Measurements from ENCODE around the gene SLC17A7.
A peak's percentile ranks its signal among the peaks of the same experiment; 100 is the strongest.

Gene SLC17A7

DNA sequence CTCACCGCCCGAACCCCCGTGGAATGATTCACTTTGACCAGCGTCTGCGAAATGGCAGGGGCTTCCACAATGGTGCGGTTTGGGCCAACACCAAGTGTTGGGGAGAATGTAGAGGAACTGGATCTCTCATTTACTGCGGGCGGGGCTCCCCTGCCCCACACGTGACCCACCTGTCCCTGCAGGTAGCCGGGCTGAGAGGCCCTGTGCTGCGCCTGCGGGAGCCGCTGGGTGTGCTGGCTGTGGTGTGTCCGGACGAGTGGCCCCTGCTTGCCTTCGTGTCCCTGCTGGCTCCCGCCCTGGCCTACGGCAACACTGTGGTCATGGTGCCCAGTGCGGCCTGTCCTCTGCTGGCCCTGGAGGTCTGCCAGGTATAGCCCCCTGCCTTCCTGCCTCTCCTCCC is 26.9 kb upstream of the SLC17A7 start (continued):
- TF ChIP-seq, protein P1, sequence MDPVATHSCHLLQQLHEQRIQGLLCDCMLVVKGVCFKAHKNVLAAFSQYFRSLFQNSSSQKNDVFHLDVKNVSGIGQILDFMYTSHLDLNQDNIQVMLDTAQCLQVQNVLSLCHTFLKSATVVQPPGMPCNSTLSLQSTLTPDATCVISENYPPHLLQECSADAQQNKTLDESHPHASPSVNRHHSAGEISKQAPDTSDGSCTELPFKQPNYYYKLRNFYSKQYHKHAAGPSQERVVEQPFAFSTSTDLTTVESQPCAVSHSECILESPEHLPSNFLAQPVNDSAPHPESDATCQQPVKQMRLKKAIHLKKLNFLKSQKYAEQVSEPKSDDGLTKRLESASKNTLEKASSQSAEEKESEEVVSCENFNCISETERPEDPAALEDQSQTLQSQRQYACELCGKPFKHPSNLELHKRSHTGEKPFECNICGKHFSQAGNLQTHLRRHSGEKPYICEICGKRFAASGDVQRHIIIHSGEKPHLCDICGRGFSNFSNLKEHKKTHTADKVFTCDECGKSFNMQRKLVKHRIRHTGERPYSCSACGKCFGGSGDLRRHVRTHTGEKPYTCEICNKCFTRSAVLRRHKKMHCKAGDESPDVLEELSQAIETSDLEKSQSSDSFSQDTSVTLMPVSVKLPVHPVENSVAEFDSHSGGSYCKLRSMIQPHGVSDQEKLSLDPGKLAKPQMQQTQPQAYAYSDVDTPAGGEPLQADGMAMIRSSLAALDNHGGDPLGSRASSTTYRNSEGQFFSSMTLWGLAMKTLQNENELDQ (tag by site-specific recombination; IDR thresholded peaks at IDR 0.05; ENCODE audit: low read depth) = no peak
- TF ChIP-seq ZNF10 (tag by site-specific recombination; IDR thresholded peaks at IDR 0.05) = no peak
- no peak for TF ChIP-seq MZF1 (tag by site-specific recombination; IDR thresholded peaks at IDR 0.05; ENCODE audit: borderline replicate concordance)
- no peak for TF ChIP-seq ZNF473 (tag by site-specific recombination; IDR thresholded peaks at IDR 0.05)
- TF ChIP-seq ZNF677 (tag by site-specific recombination; IDR thresholded peaks at IDR 0.05) = no peak
- no peak for TF ChIP-seq GLIS1 (tag by site-specific recombination; IDR thresholded peaks at IDR 0.05)
- no peak for TF ChIP-seq ATF2 (tag by site-specific recombination; IDR thresholded peaks at IDR 0.05; ENCODE audit: low read depth)
- TF ChIP-seq ZNF416 (tag by site-specific recombination; IDR thresholded peaks at IDR 0.05) = no peak
- no peak for TF ChIP-seq ZNF350 (tag by site-specific recombination; IDR thresholded peaks at IDR 0.05)

- TF ChIP-seq ZNF76 (tag by site-specific recombination; IDR thresholded peaks at IDR 0.05; ENCODE audit: borderline replicate concordance, low read depth) (peak; percentile 87), YY1 (tag by site-specific recombination; IDR thresholded peaks at IDR 0.05) (no peak)
- ChIA-PET POLR2A (interaction anchor here (0.7 to 2.1 kb wide), 3 partner anchors 12 to 48 kb away, joined by 3 to 6 read pairs (median 3); partner anchors contain the start of genes ALDH16A1 and PIH1D1), CTCF (interaction anchor here (0.7 to 1.1 kb wide), 3 partner anchors 10 to 1451 kb away, joined by 3 to 10 read pairs (median 5); partner anchors contain the start of gene RUVBL2)
- Histone ChIP-seq H3K36me3 (ENCODE audit: control insufficient read depth in 2 of 2, insufficient read depth in 1 of 2, low read length in 2 of 2) (peaks cover 7 to 13% of the 10 kb centered on the region in 2 experiments; a peak in 2 of 3 replicates), H3K27ac (ENCODE audit: extremely low read depth, low read depth, low read length) (no peak overlapping the region), H3K4me1 (ENCODE audit: control insufficient read depth, insufficient read depth, low read length) (0 out of 2 replicates have a peak, but pooled peaks cover 5% of the 10 kb centered on the region), H3K4me3 (ENCODE audit: low read depth, low read length) (no peak overlapping the region), H3K9me3 (ENCODE audit: control insufficient read depth, insufficient read depth, low read depth, low read length) (no peaks in the 10 kb centered on the region)
Observed at GRCh38 chr19:49465371-49465770, 24.0 kb upstream of the SLC17A7 start.

- Histone ChIP-seq H3K4me3 (ENCODE audit: low read depth, low read length) (no peak overlapping the region), H3K36me3 (ENCODE audit: control insufficient read depth in 2 of 2, insufficient read depth in 1 of 2, low read length in 2 of 2) (peaks cover 8 to 14% of the 10 kb centered on the region in 2 experiments; a peak in 2 of 3 replicates), H3K27ac (ENCODE audit: extremely low read depth, low read depth, low read length) (no peak overlapping the region), H3K9me3 (ENCODE audit: control insufficient read depth, insufficient read depth, low read depth, low read length) (no peaks in the 10 kb centered on the region), H3K4me1 (ENCODE audit: control insufficient read depth, insufficient read depth, low read length) (0 out of 2 replicates have a peak, but pooled peaks cover 4% of the 10 kb centered on the region)
- TF ChIP-seq ZNF473 (tag by site-specific recombination; IDR thresholded peaks at IDR 0.05) (no peak), OSR2 (tag by site-specific recombination; IDR thresholded peaks at IDR 0.05) (no peak), GLIS2 (tag by site-specific recombination; IDR thresholded peaks at IDR 0.05) (peak; percentile 16; the same call in 1 of the 2 replicates), KLF17 (tag by site-specific recombination; IDR thresholded peaks at IDR 0.05) (no peak), KLF7 (tag by site-specific recombination; IDR thresholded peaks at IDR 0.05; ENCODE audit: borderline replicate concordance) (no peak)
- TF ChIP-seq, protein P2, sequence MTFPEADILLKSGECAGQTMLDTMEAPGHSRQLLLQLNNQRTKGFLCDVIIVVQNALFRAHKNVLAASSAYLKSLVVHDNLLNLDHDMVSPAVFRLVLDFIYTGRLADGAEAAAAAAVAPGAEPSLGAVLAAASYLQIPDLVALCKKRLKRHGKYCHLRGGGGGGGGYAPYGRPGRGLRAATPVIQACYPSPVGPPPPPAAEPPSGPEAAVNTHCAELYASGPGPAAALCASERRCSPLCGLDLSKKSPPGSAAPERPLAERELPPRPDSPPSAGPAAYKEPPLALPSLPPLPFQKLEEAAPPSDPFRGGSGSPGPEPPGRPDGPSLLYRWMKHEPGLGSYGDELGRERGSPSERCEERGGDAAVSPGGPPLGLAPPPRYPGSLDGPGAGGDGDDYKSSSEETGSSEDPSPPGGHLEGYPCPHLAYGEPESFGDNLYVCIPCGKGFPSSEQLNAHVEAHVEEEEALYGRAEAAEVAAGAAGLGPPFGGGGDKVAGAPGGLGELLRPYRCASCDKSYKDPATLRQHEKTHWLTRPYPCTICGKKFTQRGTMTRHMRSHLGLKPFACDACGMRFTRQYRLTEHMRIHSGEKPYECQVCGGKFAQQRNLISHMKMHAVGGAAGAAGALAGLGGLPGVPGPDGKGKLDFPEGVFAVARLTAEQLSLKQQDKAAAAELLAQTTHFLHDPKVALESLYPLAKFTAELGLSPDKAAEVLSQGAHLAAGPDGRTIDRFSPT (tag by site-specific recombination; IDR thresholded peaks at IDR 0.05) = peak; percentile 34; the same call in 1 of the 2 replicates
- ChIA-PET CTCF (interaction anchor here (0.5 to 1.0 kb wide), 2 partner anchors 9 to 70 kb away, joined by 3 to 4 read pairs; no protein-coding TSS in a partner anchor), POLR2A (interaction anchor here (0.5 to 2.1 kb wide), 3 partner anchors 11 to 31 kb away, joined by 3 to 6 read pairs (median 4); partner anchors contain the start of genes ALDH16A1 and PIH1D1)
Observed at GRCh38 chr19:49463960-49464740, 22.8 kb upstream of the SLC17A7 start.

Data from HEK293 (cell line).